Panc1 (cell line): ENCODE results near the gene GRPR.

ENCODE experiments used
- CTCF ChIP-seq: fragments of 450-650 bp; IDR thresholded peaks from 2 replicates; pipeline ENCODE4 v1.5.1; 2017; ENCODE audit warnings: mild to moderate bottlenecking
- REST ChIP-seq, 2 experiments: IDR thresholded peaks; 2 replicates each; pipeline ENCODE4 v1.6.1; 2011 to 2012; ENCODE audit warnings: low read depth in 2 of 2, control low read depth in 1 of 2, low read length in 1 of 2, mild to moderate bottlenecking in 1 of 2, moderate library complexity in 1 of 2; ENCODE audit not compliant: insufficient read depth in 1 of 2
- SIN3A ChIP-seq: IDR thresholded peaks from 2 replicates; pipeline ENCODE4 v1.6.1; 2012; ENCODE audit warnings: low read depth, mild to moderate bottlenecking, low read length, moderate library complexity, borderline replicate concordance; ENCODE audit not compliant: insufficient read depth

- no peak for TF ChIP-seq REST (IDR thresholded peaks at IDR 0.05; ENCODE audit: insufficient read depth in 1 of 2, low read depth in 2 of 2, low read length in 1 of 2)
- TF ChIP-seq CTCF: no peak
- no peak for TF ChIP-seq SIN3A
Observed at GRCh38 chrX:16143968-16144367, 20.6 kb downstream of the GRPR start.
